Renal pelvis (tissue), 4 donors: ENCODE data around the gene MAPK4. TPM values are rescaled to one million over a fixed set of nuclear protein-coding genes. Genes with fewer than 3 reads are reported as not detected.
A peak's percentile ranks its signal among the peaks of the same experiment; 100 is the strongest.

ENCODE experiments used
- DNase-seq: peaks from one replicate; pipeline ENCODE4 v3.0.0-alpha.2; 2013
- polyA plus RNA-seq, 3 donors: library from polyadenylated mRNA; unstranded; fragments of 120-200 nt; gene quantifications; one replicate each; pipeline ENCODE4 v1.2.1, GENCODE V29; 2013; ENCODE audit not compliant: insufficient read length in 3 of 3

MAPK4 gene
- polyA plus RNA-seq, 3 donors = 8.8 to 9.8 (median 9.6) TPM

- DNase-seq = no peak
Observed at GRCh38 chr18:50719471-50720324, 159.8 kb downstream of the MAPK4 start.

DNA sequence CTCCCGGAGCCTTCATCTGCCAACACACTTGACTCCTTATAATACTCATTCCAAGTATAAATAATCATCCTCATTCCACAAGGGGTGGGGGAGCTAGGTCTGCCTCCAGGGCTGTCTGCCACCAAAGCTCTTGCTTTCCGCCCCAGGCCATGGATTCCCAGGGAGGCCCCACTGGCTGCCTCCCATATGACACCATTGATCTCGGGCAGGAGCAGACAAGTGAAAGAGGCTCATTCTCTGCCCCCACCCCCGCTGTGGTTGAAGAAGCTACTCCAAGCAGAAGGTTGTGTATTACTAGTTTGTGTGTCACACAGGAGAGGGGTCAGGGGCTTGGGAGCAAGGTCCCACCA lies 160.4 kb downstream of the MAPK4 start:
- no peak for DNase-seq

GRCh38 chr18:50721006-50721405 lies 161.1 kb downstream of the MAPK4 start:
- DNase-seq = no peak

GRCh38 chr18:50721451-50722120 lies 161.7 kb downstream of the MAPK4 start:
- no peak for DNase-seq

- no peak for DNase-seq
Observed at GRCh38 chr18:50722311-50722710, 162.4 kb downstream of the MAPK4 start.

- peak; percentile 45 for DNase-seq
Observed at GRCh38 chr18:50724751-50725151, 164.9 kb downstream of the MAPK4 start.

GRCh38 chr18:50726960-50727589 lies 167.2 kb downstream of the MAPK4 start:
- no peak for DNase-seq

- DNase-seq = no peak
Observed at GRCh38 chr18:50727721-50728471, 168.0 kb downstream of the MAPK4 start.

DNA sequence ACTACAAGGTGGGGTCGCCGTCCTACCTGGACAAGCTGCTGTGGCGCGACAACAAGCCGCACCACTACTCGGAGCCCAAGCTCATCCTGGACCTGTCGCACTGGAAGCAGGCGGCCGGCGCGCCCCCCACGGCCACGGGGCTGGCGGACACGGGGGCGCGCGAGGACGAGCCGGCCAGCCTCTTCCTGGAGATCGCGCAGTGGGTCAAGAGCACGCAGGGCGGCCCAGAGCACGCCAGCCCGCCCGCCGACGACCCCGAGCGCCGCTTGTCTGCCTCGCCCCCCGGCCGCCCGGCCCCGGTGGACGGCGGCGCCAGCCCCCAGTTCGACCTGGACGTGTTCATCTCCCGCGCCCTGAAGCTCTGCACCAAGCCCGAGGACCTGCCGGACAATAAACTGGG lies 169.5 kb downstream of the MAPK4 start:
- DNase-seq = no peak

DNA sequence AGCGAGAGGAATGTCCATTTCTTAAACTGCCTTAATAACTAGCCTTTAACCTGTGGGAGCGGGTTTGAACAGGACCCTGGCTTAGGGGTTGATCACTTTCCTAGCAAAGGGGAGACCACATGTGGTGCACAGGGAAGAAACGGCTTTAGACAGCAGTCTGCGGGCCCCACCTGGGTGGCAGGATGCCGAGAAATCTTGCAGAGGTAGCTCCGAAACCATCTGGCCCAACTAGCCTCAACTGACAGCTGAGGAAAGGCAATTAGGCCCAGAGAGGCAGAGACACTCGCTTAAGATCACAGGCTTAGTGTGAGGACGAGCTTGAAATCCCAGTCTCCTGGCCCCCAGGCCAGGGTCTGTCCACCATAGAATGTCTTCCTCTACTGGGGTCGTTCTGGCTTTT lies 170.1 kb downstream of the MAPK4 start:
- DNase-seq = no peak

GRCh38 chr18:50734342-50734741 lies 174.5 kb downstream of the MAPK4 start:
- no peak for DNase-seq

DNA sequence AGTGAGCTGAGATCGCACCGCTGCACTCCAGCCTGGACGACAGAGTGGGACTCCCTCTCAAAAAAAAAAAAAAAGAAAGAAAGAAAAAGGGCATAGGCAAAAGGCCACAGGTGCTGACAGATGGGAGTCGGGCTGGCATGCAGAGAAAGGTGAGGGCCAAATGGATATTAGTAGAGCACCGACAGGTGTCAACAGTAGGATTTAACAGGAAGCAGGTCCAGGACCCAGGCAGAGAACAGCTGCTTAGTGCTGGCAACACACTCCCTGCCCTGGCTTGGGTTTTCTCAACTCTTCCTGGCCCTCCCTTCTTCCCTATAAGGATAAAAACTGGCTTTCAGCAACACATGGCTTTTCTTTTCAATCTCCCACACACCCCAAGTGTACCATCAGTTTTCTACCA lies 175.0 kb downstream of the MAPK4 start:
- DNase-seq = no peak

DNA sequence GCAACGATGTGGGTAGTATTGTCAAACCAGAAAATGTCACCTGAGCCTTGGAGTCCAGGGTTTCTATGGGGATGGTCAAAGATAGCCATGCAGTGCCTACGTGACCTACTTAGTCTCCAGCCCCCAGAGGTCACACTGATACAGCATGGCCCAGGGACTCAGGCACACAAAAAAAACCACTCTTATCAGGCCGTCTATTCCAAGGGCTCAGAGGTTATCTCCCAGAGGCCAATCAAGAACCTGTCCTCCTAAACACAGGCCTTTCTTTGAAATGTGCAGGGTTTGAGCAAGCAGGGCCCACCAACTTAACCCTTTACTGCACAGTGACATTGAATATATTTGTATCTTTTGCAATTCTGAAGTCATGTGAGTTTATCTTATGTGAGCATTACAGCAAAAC lies 177.2 kb downstream of the MAPK4 start:
- no peak for DNase-seq

GRCh38 chr18:50738098-50738757 lies 178.3 kb downstream of the MAPK4 start:
- DNase-seq = no peak

GRCh38 chr18:50742952-50743351 lies 183.1 kb downstream of the MAPK4 start:
- DNase-seq = no peak

GRCh38 chr18:50744253-50744652 lies 184.4 kb downstream of the MAPK4 start:
- DNase-seq = no peak

- DNase-seq = no peak
Observed at GRCh38 chr18:50745945-50746344, 186.1 kb downstream of the MAPK4 start.

DNA sequence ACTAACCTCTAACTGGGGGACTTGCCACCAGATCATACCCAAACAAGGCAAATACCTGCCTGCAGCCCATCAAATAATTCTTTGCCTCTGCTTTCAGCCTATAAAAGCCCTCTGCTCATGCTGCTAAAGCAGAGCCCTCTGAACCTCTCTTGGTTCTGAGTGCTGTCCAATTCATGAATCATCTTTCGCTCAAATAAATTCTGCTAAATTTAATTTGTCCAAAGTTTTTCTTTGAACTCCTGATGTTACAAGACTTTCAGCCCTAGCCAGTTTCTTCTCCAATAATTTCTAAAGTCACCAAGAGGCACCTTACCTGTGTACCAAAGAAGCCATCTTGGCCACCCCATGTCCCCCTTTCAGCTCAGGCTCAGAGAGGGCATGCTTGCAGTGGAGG lies 188.0 kb downstream of the MAPK4 start:
- no peak for DNase-seq

GRCh38 chr18:50748243-50749229 lies 188.6 kb downstream of the MAPK4 start:
- no peak for DNase-seq

- no peak for DNase-seq
Observed at GRCh38 chr18:50749421-50749820, 189.5 kb downstream of the MAPK4 start.

DNA sequence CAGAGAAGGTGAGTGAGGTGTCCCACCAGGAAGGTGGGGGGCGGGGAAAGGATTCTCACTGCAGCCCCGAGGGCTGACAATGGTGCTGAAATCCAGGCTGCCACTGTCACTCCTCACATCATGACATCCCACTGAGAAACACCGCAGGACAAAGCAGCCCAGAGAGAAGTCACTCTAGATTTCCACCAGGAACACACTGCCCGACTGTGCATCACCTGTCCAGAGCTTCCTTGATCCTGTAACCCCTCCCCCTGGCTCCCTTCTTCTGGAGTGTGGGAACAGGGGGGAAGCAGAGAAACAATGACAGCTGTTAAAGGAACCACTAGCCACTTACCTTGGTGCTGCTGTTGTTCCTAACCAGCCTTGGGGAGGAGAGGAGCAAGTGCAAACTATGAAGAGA lies 190.1 kb downstream of the MAPK4 start:
- DNase-seq = no peak
